Endothelial cell of umbilical vein (primary cell): ENCODE measurements around the gene MAPK8IP2. TPM values are rescaled to one million over a fixed set of nuclear protein-coding genes. Genes with fewer than 3 reads are reported as not detected.

Source experiments
- BruUV-seq: library from RNA; stranded (reverse); fragments of 400-500 nt; replicated peaks from 2 replicates; lab custom pipeline; 2021; lab: Mats Ljungman, UMichigan
- CTCF ChIA-PET: fragments of 300-600, 350-600 bp; sonication (Branson Sonifier 250); formaldehyde crosslinking; loops from one replicate; lab custom pipeline; 2021; ENCODE audit warnings: antibody characterized with exemption, inconsistent platforms; lab: Charles Lee
- POLR2A ChIA-PET: fragments of 300-600, 350-600 bp; sonication (Branson Sonifier 250); formaldehyde crosslinking; loops from one replicate; lab custom pipeline; 2021; ENCODE audit warnings: antibody characterized with exemption, inconsistent platforms; lab: Charles Lee
- DNase-seq: peaks from one replicate; pipeline ENCODE4 v3.0.0-alpha.2; 2011; ENCODE audit warnings: low read depth, low spot score
- FAIRE-seq: peaks from 2 replicates; lab custom pipeline; 2011; peaks lifted over from hg19 to GRCh38; lab: Jason Lieb, UNC
- H2AFZ ChIP-seq: 2 replicates; pipeline ENCODE4 v1.6.0; 2012; ENCODE audit warnings: low read depth, low read length, control low read depth, inconsistent platforms
- H3K27ac ChIP-seq: 2 replicates; pipeline ENCODE4 v1.5.1; 2011; ENCODE audit warnings: low read depth, mild to moderate bottlenecking, control low read depth, low read length, moderate library complexity; ENCODE audit not compliant: insufficient read depth
- H3K27me3 ChIP-seq, 2 experiments: 2 replicates each; pipeline versions ENCODE4 v1.6.0 to v1.6.1; 2011; ENCODE audit warnings: low read length in 2 of 2, mixed read lengths in 1 of 2; ENCODE audit not compliant: control insufficient read depth in 2 of 2, insufficient read depth in 2 of 2
- H3K36me3 ChIP-seq, 2 experiments: 2 replicates in 1 of 2; 3 replicates in 1 of 2; pipeline ENCODE4 v1.5.1; 2011; ENCODE audit warnings: low read length in 2 of 2, mild to moderate bottlenecking in 1 of 2, moderate library complexity in 1 of 2; ENCODE audit not compliant: control insufficient read depth in 2 of 2, insufficient read depth in 2 of 2; ENCODE audit errors: extremely low read depth in 1 of 2
- H3K4me1 ChIP-seq: 3 replicates; pipeline ENCODE4 v1.5.1; 2011; ENCODE audit warnings: mild to moderate bottlenecking, low read length; ENCODE audit not compliant: control insufficient read depth, insufficient read depth; ENCODE audit errors: extremely low read depth
- H3K4me2 ChIP-seq: 2 replicates; pipeline ENCODE4 v1.6.1; 2011; ENCODE audit warnings: low read length, control low read depth, mixed read lengths; ENCODE audit not compliant: insufficient read depth
- H3K4me3 ChIP-seq, 3 experiments: fragments of 200-600 bp in 1 of 3; sonication (generic), shearing (Covaris generic) in 1 of 3; replicated peaks in 1 of 3; 2 replicates each; pipeline ENCODE4 v1.5.1; 2011 to 2016; ENCODE audit warnings: control low read depth in 3 of 3, low read length in 3 of 3, mild to moderate bottlenecking in 2 of 3, inconsistent platforms in 1 of 3, low read depth in 1 of 3, moderate library complexity in 1 of 3; ENCODE audit not compliant: insufficient read depth in 1 of 3
- H3K79me2 ChIP-seq: 2 replicates; pipeline ENCODE4 v1.6.0; 2012; ENCODE audit warnings: low read length, inconsistent platforms; ENCODE audit not compliant: control insufficient read depth, insufficient read depth
- H3K9ac ChIP-seq: replicated peaks from 2 replicates; pipeline ENCODE3; 2011; ENCODE audit warnings: low read length, control low read depth; ENCODE audit not compliant: insufficient read depth; ENCODE audit errors: extremely low read depth
- H3K9me1 ChIP-seq: replicated peaks from 3 replicates; pipeline ENCODE4 v1.6.0; 2011; ENCODE audit warnings: mild to moderate bottlenecking, low read length; ENCODE audit not compliant: control insufficient read depth, insufficient read depth; ENCODE audit errors: extremely low read depth
- H3K9me3 ChIP-seq: replicated peaks from 2 replicates; pipeline ENCODE4 v1.5.1; 2012; ENCODE audit warnings: low read length, inconsistent platforms; ENCODE audit not compliant: control insufficient read depth, insufficient read depth
- H4K20me1 ChIP-seq: replicated peaks from 2 replicates; pipeline ENCODE3; 2011; ENCODE audit warnings: mild to moderate bottlenecking, low read length; ENCODE audit not compliant: control insufficient read depth, insufficient read depth; ENCODE audit errors: extremely low read depth
- CTCF ChIP-seq, 2 donors: IDR thresholded peaks; 1 replicate in 1 of 2; 2 replicates in 1 of 2; pipeline ENCODE4 v1.5.1; 2011; ENCODE audit warnings: low read length in 2 of 2, mild to moderate bottlenecking in 2 of 2, moderate library complexity in 2 of 2, control low read depth in 1 of 2, inconsistent platforms in 1 of 2, low read depth in 1 of 2; ENCODE audit not compliant: insufficient read depth in 1 of 2; ENCODE audit errors: extremely low read depth in 1 of 2
- EZH2 ChIP-seq: IDR thresholded peaks from 2 replicates; pipeline ENCODE4 v1.6.1; 2012; ENCODE audit warnings: borderline replicate concordance, low read depth, mild to moderate bottlenecking, moderate library complexity, low read length, inconsistent platforms; ENCODE audit not compliant: severe bottlenecking
- FOS ChIP-seq: IDR thresholded peaks from 2 replicates; pipeline ENCODE4 v1.6.1; 2011; ENCODE audit warnings: mild to moderate bottlenecking, low read length, moderate library complexity, borderline replicate concordance; ENCODE audit not compliant: insufficient read depth
- JUN ChIP-seq: IDR thresholded peaks from 2 replicates; pipeline ENCODE4 v1.6.1; 2011; ENCODE audit warnings: borderline replicate concordance, low read depth; ENCODE audit not compliant: insufficient read length, insufficient read depth
- MAX ChIP-seq: IDR thresholded peaks from 2 replicates; pipeline ENCODE4 v1.6.1; 2011; ENCODE audit not compliant: insufficient read depth, insufficient read length
- MYC ChIP-seq: IDR thresholded peaks from one replicate; pipeline ENCODE4 v1.6.1; 2011; ENCODE audit warnings: mild to moderate bottlenecking, low read depth, low read length
- POLR2AphosphoS5 ChIP-seq: IDR thresholded peaks from 2 replicates; pipeline ENCODE4 v1.6.1; 2012; ENCODE audit warnings: low read depth, mild to moderate bottlenecking, control low read depth, low read length, moderate library complexity; ENCODE audit not compliant: insufficient read depth
- dilution Hi-C: fragments of 300-500 bp; cut with MboI; formaldehyde crosslinking; loops from one replicate; pipeline ENCODE4 v1.15.0; 2019; ENCODE audit warnings: low sequenced_read_pairs; ENCODE audit not compliant: extremely low pct_ligation_motif_present
- intact Hi-C: fragments of 100-400 bp; cut with micrococcal nuclease; formaldehyde crosslinking; loops from one replicate; pipeline ENCODE4 v1.10.0; 2022
- polyA plus RNA-seq, 4 experiments: library from polyadenylated mRNA; depleted of rRNA in 3 of 4; stranded (reverse) in 3 of 4; unstranded in 1 of 4; fragments of >200 nt; gene quantifications; 2 replicates each; pipeline versions ENCODE4 v1.2.1 to v1.2.3, GENCODE V29; 2011 to 2012; ENCODE audit warnings: missing spikeins in 1 of 4
- total RNA-seq: library from RNA; stranded (reverse); gene quantifications from 2 replicates; pipeline ENCODE4 v1.2.3, GENCODE V29; 2021

The MAPK8IP2 gene
- total and polyA plus RNA-seq, 2 donors (not counting 3 experiments of a cell fraction or from before 2014, with no cell fraction given), result 0.21 to 0.31 TPM

- Histone ChIP-seq H4K20me1 (no peaks in the 10 kb centered on the region), H2AFZ (no peak overlapping the region), H3K9me1 (no peaks in the 10 kb centered on the region), H3K9me3 (no peaks in the 10 kb centered on the region), H3K36me3 (no peaks in the 10 kb centered on the region), H3K27ac (no peak overlapping the region), H3K4me1 (peaks cover 21% of the 10 kb centered on the region), H3K79me2 (no peaks in the 10 kb centered on the region), H3K27me3 (no peaks in the 10 kb centered on the region), H3K9ac (no peak overlapping the region), H3K4me2 (no peak overlapping the region), H3K4me3 (no peak overlapping the region)
- TF ChIP-seq EZH2 (no peak), FOS (no peak), JUN (no peak), MAX (no peak), CTCF (IDR thresholded peaks at IDR 0.05; ENCODE audit: extremely low read depth in 1 of 2, insufficient read depth in 1 of 2, low read depth in 1 of 2, low read length in 2 of 2) (peak; percentile 15 to 26), POLR2AphosphoS5 (no peak), MYC (no peak)
- ChIA-PET POLR2A (no interaction called here), CTCF (interaction anchor here (0.5 to 4.0 kb wide), 13 partner anchors 9 to 149 kb away, joined by 3 to 26 read pairs (median 4); partner anchors contain the start of gene SHANK3)
- dilution Hi-C loops (no loop called here), intact Hi-C loops (no loop called here)
- FAIRE-seq, result no peak
- no peak for DNase-seq
- no TSS peak for BruUV-seq
Observed at GRCh38 chr22:50625568-50626313, 25.1 kb downstream of the MAPK8IP2 start.
